ENCODE data around the gene MRM2. TPM values are rescaled to one million over a fixed set of nuclear protein-coding genes. Genes with fewer than 3 reads are reported as not detected.

The MRM2 gene
- total and polyA plus RNA-seq, 4 donors: 14.5 to 33.0 (median 27.7) TPM

GRCh38 chr7:2185715-2186114, 56.3 kb downstream of the MRM2 start:
- Histone ChIP-seq H3K9me3 (ENCODE audit: control insufficient read depth, insufficient read depth, low read length) (peaks cover 2% of the 10 kb centered on the region), H3K36me3 (ENCODE audit: control insufficient read depth, insufficient read depth, low read length) (peaks cover 4% of the 10 kb centered on the region), H3K27ac (ENCODE audit: low read depth, low read length) (no peak overlapping the region), H3K4me1 (ENCODE audit: control insufficient read depth, insufficient read depth, low read length) (peaks cover 2% of the 10 kb centered on the region), H3K27me3 (ENCODE audit: control insufficient read depth, insufficient read depth, low read length) (no peaks in the 10 kb centered on the region), H3K4me3 (ENCODE audit: low read depth, low read length) (no peak overlapping the region)
- no peak for DNase-seq (ENCODE audit: low read depth in 4 of 6, low spot score in 6 of 6)
- WGBS (ENCODE audit: insufficient coverage): 90% methylated on average over 2 of the region's 8 CpGs

Other genes starting within 250 kb of the MRM2 start
- 10 to 100 TPM; 29.3 to 44.1 TPM for gene MAD1L1, start 9.3 kb downstream of the MRM2 start, total RNA-seq
- gene MAD1L1, start 9.3 kb downstream of the MRM2 start, polyA plus RNA-seq (ENCODE audit: insufficient read length in 2 of 2): 10 to 100 TPM; 30.8 to 40.8 TPM
- gene NUDT1, start within 50 bp of the MRM2 start, total RNA-seq: 10 to 100 TPM; 14.1 to 34.2 TPM
- 10 to 100 TPM; 32.2 to 38.1 TPM for gene NUDT1, start within 50 bp of the MRM2 start, polyA plus RNA-seq (ENCODE audit: insufficient read length in 2 of 2)
- gene SNX8, start 72.2 kb upstream of the MRM2 start, total RNA-seq: 10 to 100 TPM; 12.2 to 14.8 TPM
- 10 to 100 TPM; 33.0 to 36.9 TPM for gene SNX8, start 72.2 kb upstream of the MRM2 start, polyA plus RNA-seq (ENCODE audit: insufficient read length in 2 of 2)
- gene EIF3B, start 112.6 kb upstream of the MRM2 start, total RNA-seq: 100 to 1,000 TPM in 1 of 2 donors, 10 to 100 TPM in 1; 67.9 to 102 TPM
- 10 to 100 TPM; 84.4 to 97.4 TPM for gene EIF3B, start 112.6 kb upstream of the MRM2 start, polyA plus RNA-seq (ENCODE audit: insufficient read length in 2 of 2)
- 10 to 100 TPM in 1 of 2 donors, 1 to 10 TPM in 1; 3.6 to 12.1 TPM for gene CHST12, start 161.4 kb upstream of the MRM2 start, total RNA-seq
- 10 to 100 TPM; 20.7 to 27.9 TPM for gene CHST12, start 161.4 kb upstream of the MRM2 start, polyA plus RNA-seq (ENCODE audit: insufficient read length in 2 of 2)
- not detected for gene GRIFIN, start 234.2 kb upstream of the MRM2 start, total RNA-seq
- under 1 TPM in 1 of 2 donors, not detected in 1; 0.41 TPM for gene GRIFIN, start 234.2 kb upstream of the MRM2 start, polyA plus RNA-seq (ENCODE audit: insufficient read length in 2 of 2)

Measured in spinal cord (tissue), 10 donors.